ENCODE data around the gene CCSAP. TPM values are rescaled to one million over a fixed set of nuclear protein-coding genes. Genes with fewer than 3 reads are reported as not detected.

Gene CCSAP
- total and polyA plus RNA-seq, 2 of the 4 experiments (the other 2 are of a cell fraction): 2.3 to 3.8 TPM

DNA sequence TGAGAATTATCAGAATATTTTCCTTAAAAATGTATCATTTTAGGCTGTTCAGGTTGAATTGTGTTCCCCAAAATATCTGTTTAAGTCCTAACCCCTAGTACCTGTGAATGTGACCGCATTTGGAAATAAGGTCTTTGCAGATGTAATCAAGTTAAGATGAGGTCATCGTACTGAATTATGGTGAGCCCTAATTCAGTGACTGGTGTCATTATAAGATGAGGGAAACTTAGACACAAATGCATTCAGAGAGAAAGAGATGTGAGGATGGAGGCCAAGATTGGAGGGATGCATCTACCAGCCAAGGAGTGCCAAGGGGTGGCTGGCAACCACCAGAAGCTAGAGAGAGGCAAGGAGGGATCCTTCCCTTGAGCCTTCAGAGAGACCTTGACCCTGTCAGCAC, 67.8 kb downstream of the CCSAP start:
- Histone ChIP-seq H3K79me1 (ENCODE audit: low read depth in 1 of 2, low read length in 2 of 2) (peaks cover 41 to 74% of the 10 kb centered on the region in 2 experiments), H3K4me2 (ENCODE audit: low read depth, low read length) (no peak overlapping the region), H3K9me1 (ENCODE audit: insufficient read depth, low read length) (peaks cover 17% of the 10 kb centered on the region), H3K23ac (ENCODE audit: low read depth, low read length) (peak overlapping the region; percentile 45; the same call in 1 of the 2 replicates), H3K4ac (ENCODE audit: low read depth, low read length) (no peak overlapping the region), H3K4me1 (ENCODE audit: control insufficient read depth, insufficient read depth, low read length) (peaks cover 17% of the 10 kb centered on the region), H2BK120ac (ENCODE audit: low read depth, low read length) (no peak overlapping the region), H3K14ac (replicated peaks; ENCODE audit: low read depth, low read length) (no peak overlapping the region), H4K8ac (ENCODE audit: low read depth in 2 of 2, low read length in 2 of 2) (no peak overlapping the region), H2AK9ac (replicated peaks; ENCODE audit: low read depth, low read length, poor library complexity) (no peak overlapping the region), H3K36me3 (ENCODE audit: control insufficient read depth, insufficient read depth, low read length) (0 out of 2 replicates have a peak, but pooled peaks cover 2% of the 10 kb centered on the region), H4K20me1 (ENCODE audit: insufficient read depth, low read length) (peaks cover 40% of the 10 kb centered on the region), H3K27me3 (ENCODE audit: control insufficient read depth, insufficient read depth, low read length) (no peaks in the 10 kb centered on the region), H2AFZ (replicated peaks; ENCODE audit: low read length, poor library complexity) (no peak overlapping the region), H3K9ac (ENCODE audit: low read depth, low read length) (no peak overlapping the region), H4K5ac (ENCODE audit: low read depth, low read length) (no peak overlapping the region), H3K18ac (ENCODE audit: low read depth, low read length) (no peak overlapping the region), H3K56ac (ENCODE audit: extremely low read depth, insufficient read depth, low read length) (no peak overlapping the region), H2BK15ac (ENCODE audit: low read depth, low read length) (no peak overlapping the region), H2AK5ac (ENCODE audit: low read depth, low read length) (no peak overlapping the region), H2BK20ac (ENCODE audit: low read depth, low read length) (no peak overlapping the region), H3K27ac (ENCODE audit: insufficient read depth, low read length) (no peak overlapping the region), H3K4me3 (ENCODE audit: insufficient read depth, low read depth, low read length) (no peak overlapping the region), H2BK5ac (ENCODE audit: low read depth, low read length, poor library complexity, severe bottlenecking) (no peak overlapping the region), H3K9me3 (ENCODE audit: control insufficient read depth, insufficient read depth, low read length) (0 out of 2 replicates have a peak, but pooled peaks cover 2% of the 10 kb centered on the region), H4K91ac (ENCODE audit: insufficient read depth, low read depth, low read length) (no peak overlapping the region)
- no peak for DNase-seq
- CTCF ChIA-PET: interaction anchor here (0.6 kb wide), 1 partner anchor 216 kb away, joined by 3 read pairs; no protein-coding TSS in a partner anchor
- TF ChIP-seq CEBPB (IDR thresholded peaks at IDR 0.05; ENCODE audit: low read depth, low read length) (no peak), RCOR1 (IDR thresholded peaks at IDR 0.05; ENCODE audit: insufficient replicate concordance, low read length) (no peak), CHD1 (IDR thresholded peaks at IDR 0.05; ENCODE audit: low read depth, low read length) (no peak), NFE2L2 (IDR thresholded peaks at IDR 0.05; ENCODE audit: low read depth, low read length) (no peak), BHLHE40 (IDR thresholded peaks at IDR 0.05; ENCODE audit: low read depth, low read length) (no peak), FOS (IDR thresholded peaks at IDR 0.05; ENCODE audit: low read depth, low read length) (no peak), MAZ (IDR thresholded peaks at IDR 0.05; ENCODE audit: borderline replicate concordance, low read depth, low read length) (no peak), RAD21 (IDR thresholded peaks at IDR 0.05; ENCODE audit: low read length) (no peak), RFX5 (IDR thresholded peaks at IDR 0.05; ENCODE audit: low read depth, low read length) (no peak), MXI1 (IDR thresholded peaks at IDR 0.05; ENCODE audit: borderline replicate concordance, low read depth, low read length) (no peak), SMC3 (IDR thresholded peaks at IDR 0.05; ENCODE audit: low read depth, low read length) (no peak), MAFK (IDR thresholded peaks at IDR 0.05; ENCODE audit: low read depth, low read length) (no peak)
- TF ChIP-seq, protein P1, sequence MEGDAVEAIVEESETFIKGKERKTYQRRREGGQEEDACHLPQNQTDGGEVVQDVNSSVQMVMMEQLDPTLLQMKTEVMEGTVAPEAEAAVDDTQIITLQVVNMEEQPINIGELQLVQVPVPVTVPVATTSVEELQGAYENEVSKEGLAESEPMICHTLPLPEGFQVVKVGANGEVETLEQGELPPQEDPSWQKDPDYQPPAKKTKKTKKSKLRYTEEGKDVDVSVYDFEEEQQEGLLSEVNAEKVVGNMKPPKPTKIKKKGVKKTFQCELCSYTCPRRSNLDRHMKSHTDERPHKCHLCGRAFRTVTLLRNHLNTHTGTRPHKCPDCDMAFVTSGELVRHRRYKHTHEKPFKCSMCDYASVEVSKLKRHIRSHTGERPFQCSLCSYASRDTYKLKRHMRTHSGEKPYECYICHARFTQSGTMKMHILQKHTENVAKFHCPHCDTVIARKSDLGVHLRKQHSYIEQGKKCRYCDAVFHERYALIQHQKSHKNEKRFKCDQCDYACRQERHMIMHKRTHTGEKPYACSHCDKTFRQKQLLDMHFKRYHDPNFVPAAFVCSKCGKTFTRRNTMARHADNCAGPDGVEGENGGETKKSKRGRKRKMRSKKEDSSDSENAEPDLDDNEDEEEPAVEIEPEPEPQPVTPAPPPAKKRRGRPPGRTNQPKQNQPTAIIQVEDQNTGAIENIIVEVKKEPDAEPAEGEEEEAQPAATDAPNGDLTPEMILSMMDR (conservative IDR thresholded peaks at IDR 0.05; ENCODE audit: low read depth, low read length): no peak
- TF ChIP-seq, protein P2, sequence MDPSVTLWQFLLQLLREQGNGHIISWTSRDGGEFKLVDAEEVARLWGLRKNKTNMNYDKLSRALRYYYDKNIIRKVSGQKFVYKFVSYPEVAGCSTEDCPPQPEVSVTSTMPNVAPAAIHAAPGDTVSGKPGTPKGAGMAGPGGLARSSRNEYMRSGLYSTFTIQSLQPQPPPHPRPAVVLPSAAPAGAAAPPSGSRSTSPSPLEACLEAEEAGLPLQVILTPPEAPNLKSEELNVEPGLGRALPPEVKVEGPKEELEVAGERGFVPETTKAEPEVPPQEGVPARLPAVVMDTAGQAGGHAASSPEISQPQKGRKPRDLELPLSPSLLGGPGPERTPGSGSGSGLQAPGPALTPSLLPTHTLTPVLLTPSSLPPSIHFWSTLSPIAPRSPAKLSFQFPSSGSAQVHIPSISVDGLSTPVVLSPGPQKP (IDR thresholded peaks at IDR 0.05; ENCODE audit: borderline replicate concordance, low read depth, low read length): no peak
- TF ChIP-seq, protein P3, sequence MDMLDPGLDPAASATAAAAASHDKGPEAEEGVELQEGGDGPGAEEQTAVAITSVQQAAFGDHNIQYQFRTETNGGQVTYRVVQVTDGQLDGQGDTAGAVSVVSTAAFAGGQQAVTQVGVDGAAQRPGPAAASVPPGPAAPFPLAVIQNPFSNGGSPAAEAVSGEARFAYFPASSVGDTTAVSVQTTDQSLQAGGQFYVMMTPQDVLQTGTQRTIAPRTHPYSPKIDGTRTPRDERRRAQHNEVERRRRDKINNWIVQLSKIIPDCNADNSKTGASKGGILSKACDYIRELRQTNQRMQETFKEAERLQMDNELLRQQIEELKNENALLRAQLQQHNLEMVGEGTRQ (IDR thresholded peaks at IDR 0.05; ENCODE audit: low read depth, low read length): no peak
- no peak for ATAC-seq (ENCODE audit: low read depth)
- in situ Hi-C loops (cut with MboI; ENCODE audit: low sequenced_read_pairs): no loop called here
- POLR2A ChIA-PET (ENCODE audit: unreplicated experiment): no interaction called here
- WGBS, 2 experiments (ENCODE audit: extremely low coverage in 2 of 2, insufficient read length in 1 of 2): 100% methylated on average over 1 of the region's 2 CpGs; no CpG with 5 or more reads in 1 of the 2 experiments
- intact Hi-C loops (cut with micrococcal nuclease): no loop called here
- no TSS peak for BruUV-seq (replicated peaks)
- dilution Hi-C loops (cut with HindIII; ENCODE audit: low sequenced_read_pairs, unreplicated experiment): no loop called here

Data from IMR-90 (cell line).